OCI-LY7 (cell line): ENCODE measurements around the gene CATSPERB. TPM values are rescaled to one million over a fixed set of nuclear protein-coding genes. Genes with fewer than 3 reads are reported as not detected.
"Not testable (repeated sequence)": the region's sequence is repeated elsewhere in the genome, so short reads cannot be mapped to it uniquely, and the experiment has no call there.

Experiments
- BruUV-seq: library from RNA; stranded (reverse); fragments of 400-500 nt; replicated peaks from 2 replicates; lab custom pipeline; 2021; lab: Mats Ljungman, UMichigan
- CTCF ChIA-PET: fragments of 300-600 bp; sonication (Branson Sonifier 250); formaldehyde crosslinking; loops from one replicate; lab custom pipeline; 2022; ENCODE audit warnings: antibody characterized with exemption; ENCODE audit not compliant: unreplicated experiment; lab: Charles Lee
- POLR2A ChIA-PET: fragments of 300-600 bp; sonication (Branson Sonifier 250); formaldehyde crosslinking; loops from one replicate; lab custom pipeline; 2022; ENCODE audit warnings: antibody characterized with exemption; lab: Charles Lee
- DNase-seq: peaks from one replicate; pipeline ENCODE4 v3.0.0-alpha.2; 2015; ENCODE audit warnings: low spot score
- H2AFZ ChIP-seq: fragments of 200-600 bp; sonication (generic), shearing (Covaris generic); 2 replicates; pipeline ENCODE4 v1.6.1; 2014; ENCODE audit warnings: mild to moderate bottlenecking, antibody characterized with exemption, low read length, moderate library complexity
- H3K27ac ChIP-seq: fragments of 200-600 bp; sonication (generic); 2 replicates; pipeline ENCODE4 v1.5.1; 2014; ENCODE audit warnings: mixed run types, low read depth, mild to moderate bottlenecking, moderate library complexity, low read length, inconsistent platforms; ENCODE audit not compliant: poor library complexity, severe bottlenecking
- H3K36me3 ChIP-seq: fragments of 200-600 bp; sonication (generic); 2 replicates; pipeline ENCODE4 v1.6.1; 2014; ENCODE audit warnings: mild to moderate bottlenecking, antibody characterized with exemption, low read length, moderate library complexity, mixed read lengths; ENCODE audit not compliant: insufficient read depth
- H3K4me1 ChIP-seq: fragments of 200-600 bp; sonication (generic); 2 replicates; pipeline ENCODE4 v1.5.1; 2014; ENCODE audit warnings: mild to moderate bottlenecking, low read length; ENCODE audit not compliant: insufficient read depth, poor library complexity, severe bottlenecking
- H3K4me2 ChIP-seq: fragments of 200-600 bp; sonication (generic); 2 replicates; pipeline ENCODE4 v1.6.1; 2014; ENCODE audit warnings: mild to moderate bottlenecking, low read length
- H3K4me3 ChIP-seq: fragments of 200-600 bp; sonication (generic); 2 replicates; pipeline ENCODE4 v1.5.1; 2014; ENCODE audit warnings: mild to moderate bottlenecking, low read depth, low read length; ENCODE audit not compliant: poor library complexity, severe bottlenecking
- H3K79me2 ChIP-seq: fragments of 200-600 bp; sonication (generic); 2 replicates; pipeline ENCODE4 v1.6.1; 2016; ENCODE audit warnings: low read depth, mild to moderate bottlenecking, low read length, moderate library complexity, mixed read lengths; ENCODE audit not compliant: insufficient read depth
- H3K9me2 ChIP-seq: fragments of 200-600 bp; sonication (generic); 2 replicates; pipeline ENCODE4 v1.6.1; 2016; ENCODE audit warnings: mild to moderate bottlenecking, low read length, mixed read lengths; ENCODE audit not compliant: insufficient read depth
- H3K9me3 ChIP-seq: fragments of 200-600 bp; sonication (generic); 2 replicates; pipeline ENCODE4 v1.6.1; 2014; ENCODE audit warnings: mild to moderate bottlenecking, mixed run types, low read length, mixed read lengths
- H4K20me1 ChIP-seq: fragments of 200-600 bp; sonication (generic); 2 replicates; pipeline ENCODE4 v1.6.1; 2014; ENCODE audit warnings: mild to moderate bottlenecking, antibody characterized with exemption, low read length, moderate library complexity, mixed read lengths; ENCODE audit not compliant: insufficient read depth
- CTCF ChIP-seq: fragments of 200-600 bp; sonication (generic); conservative IDR thresholded peaks from 2 replicates; pipeline ENCODE4 v1.5.1; 2014; ENCODE audit warnings: mild to moderate bottlenecking, antibody characterized with exemption, low read length, moderate library complexity, mixed read lengths
- EZH2phosphoT487 ChIP-seq: fragments of 200-600 bp; sonication (generic); IDR thresholded peaks from 2 replicates; pipeline ENCODE4 v1.6.1; 2018; ENCODE audit warnings: low read depth, borderline replicate concordance, mild to moderate bottlenecking, mixed run types, antibody characterized with exemption, low read length, moderate library complexity, mixed read lengths
- intact Hi-C: fragments of 100-400 bp; cut with micrococcal nuclease; formaldehyde crosslinking; loops from one replicate; pipeline ENCODE4 v1.10.0; 2022; ENCODE audit not compliant: unreplicated experiment
- total RNA-seq, 2 experiments: library from RNA; depleted of rRNA in 1 of 2; stranded (reverse); fragments of >200 nt in 1 of 2; shearing (Covaris generic) in 1 of 2; gene quantifications; 2 replicates each; pipeline ENCODE4 v1.2.3, GENCODE V29; 2014 to 2022

Gene CATSPERB
- total RNA-seq, 2 experiments from 2014 or later, result not detected

GRCh38 chr14:91599994-91600393 lies 131.9 kb downstream of the CATSPERB start:
- no TSS peak for BruUV-seq
- Histone ChIP-seq H3K4me3 (no peak overlapping the region), H2AFZ (no peak overlapping the region), H3K79me2 (no peaks in the 10 kb centered on the region), H3K9me3 (peaks cover 7% of the 10 kb centered on the region; the same call in 1 of the 2 replicates), H3K36me3 (no peaks in the 10 kb centered on the region), H4K20me1 (no peaks in the 10 kb centered on the region), H3K4me2 (no peak overlapping the region), H3K27ac (no peak overlapping the region), H3K9me2 (no peaks in the 10 kb centered on the region), H3K4me1 (no peaks in the 10 kb centered on the region)
- ChIA-PET POLR2A (interaction anchor here (0.6 to 0.9 kb wide), 2 partner anchors 14 to 99 kb away, joined by 3 to 4 read pairs; no protein-coding TSS in a partner anchor), CTCF (no interaction called here)
- intact Hi-C loops, result no loop called here
- DNase-seq, result no peak
- TF ChIP-seq EZH2phosphoT487 (no peak), CTCF (no peak)

- Histone ChIP-seq H3K36me3 (no peaks in the 10 kb centered on the region), H3K9me2 (no peaks in the 10 kb centered on the region), H4K20me1 (no peaks in the 10 kb centered on the region), H3K9me3 (peaks cover 14% of the 10 kb centered on the region; the same call in 1 of the 2 replicates), H3K4me1 (no peaks in the 10 kb centered on the region), H3K79me2 (no peaks in the 10 kb centered on the region), H3K4me3 (no peak overlapping the region), H3K27ac (no peak overlapping the region), H3K4me2 (no peak overlapping the region), H2AFZ (no peak overlapping the region)
- ChIA-PET POLR2A (interaction anchor here (1.4 kb wide), 1 partner anchor 10 kb away, joined by 4 read pairs; no protein-coding TSS in a partner anchor), CTCF (no interaction called here)
- BruUV-seq, result no TSS peak
- TF ChIP-seq EZH2phosphoT487 (no peak), CTCF (no peak)
- no peak for DNase-seq
- intact Hi-C loops, result no loop called here
These were observed 136.2 kb downstream of the CATSPERB start for GRCh38 chr14:91595736-91596135.

GRCh38 chr14:91593957-91594356 lies 137.9 kb downstream of the CATSPERB start:
- H2AFZ ChIP-seq, DNase-seq, BruUV-seq, H3K27ac ChIP-seq, H4K20me1 ChIP-seq, intact Hi-C loops, H3K79me2 ChIP-seq, H3K36me3 ChIP-seq, H3K4me3 ChIP-seq, H3K4me1 ChIP-seq, CTCF ChIA-PET, H3K9me2 ChIP-seq, H3K4me2 ChIP-seq, POLR2A ChIA-PET: not testable (repeated sequence)
- peaks cover 14% of the 10 kb centered on the region; the same call in 1 of the 2 replicates for H3K9me3 ChIP-seq
